PC-3 (cell line): ENCODE measurements around the gene ESCO1. TPM values are rescaled to one million over a fixed set of nuclear protein-coding genes. Genes with fewer than 3 reads are reported as not detected.

ENCODE experiments used
- ATAC-seq: fragments of 200-7000 bp; cut with Tn5 transposase; 2 replicates; pipeline ENCODE4 v1.9.1; 2020; ENCODE audit warnings: mild to moderate bottlenecking, moderate library complexity
- BruUV-seq: library from RNA; stranded (reverse); fragments of 400-500 nt; replicated peaks from 2 replicates; lab custom pipeline; 2021; lab: Mats Ljungman, UMichigan
- CTCF ChIA-PET: fragments of 300-600 bp; sonication (Branson Sonifier 250); formaldehyde crosslinking; loops from one replicate; lab custom pipeline; 2022; ENCODE audit warnings: antibody characterized with exemption; lab: Charles Lee
- POLR2A ChIA-PET: fragments of 300-600 bp; sonication (Branson Sonifier 250); formaldehyde crosslinking; loops from one replicate; lab custom pipeline; 2022; ENCODE audit warnings: antibody characterized with exemption; ENCODE audit not compliant: unreplicated experiment; lab: Charles Lee
- DNase-seq: peaks from one replicate; pipeline ENCODE4 v3.0.0-alpha.2; 2015
- H2AFZ ChIP-seq: fragments of 300-600 bp; sonication (generic); 2 replicates; pipeline ENCODE4 v1.6.0; 2016; ENCODE audit warnings: antibody characterized with exemption, low read length
- H3F3A ChIP-seq: fragments of 300-600 bp; sonication (generic); one replicate; pipeline ENCODE4 v1.6.0; 2017; ENCODE audit warnings: antibody characterized with exemption, low read length, control low read depth, mild to moderate bottlenecking; ENCODE audit not compliant: unreplicated experiment
- H3K27ac ChIP-seq: fragments of 300-600 bp; sonication (generic); 2 replicates; pipeline ENCODE4 v1.5.1; 2016; ENCODE audit warnings: mild to moderate bottlenecking, low read length
- H3K27me3 ChIP-seq: fragments of 300-600 bp; sonication (generic); 2 replicates; pipeline ENCODE4 v1.6.1; 2016; ENCODE audit warnings: low read length, mixed read lengths
- H3K36me3 ChIP-seq: fragments of 300-600 bp; sonication (generic); 2 replicates; pipeline ENCODE4 v1.6.1; 2016; ENCODE audit warnings: low read depth, mixed run types, low read length, mixed read lengths
- H3K4me1 ChIP-seq: fragments of 300-600 bp; sonication (generic); 2 replicates; pipeline ENCODE4 v1.5.1; 2016; ENCODE audit warnings: low read length; ENCODE audit not compliant: insufficient read depth
- H3K4me2 ChIP-seq: fragments of 300-600 bp; sonication (generic); 2 replicates; pipeline ENCODE4 v1.6.0; 2016; ENCODE audit warnings: low read length
- H3K4me3 ChIP-seq: fragments of 300-600 bp; sonication (generic); 2 replicates; pipeline ENCODE4 v1.5.1; 2016; ENCODE audit warnings: mild to moderate bottlenecking, low read length, mixed read lengths
- H3K79me2 ChIP-seq: fragments of 300-600 bp; sonication (generic); 2 replicates; pipeline ENCODE4 v1.6.1; 2017; ENCODE audit warnings: low read length, mixed read lengths
- H3K9ac ChIP-seq: fragments of 300-600 bp; sonication (generic); 2 replicates; pipeline ENCODE4 v1.6.0; 2016; ENCODE audit warnings: mild to moderate bottlenecking, low read length
- H3K9me2 ChIP-seq: fragments of 300-600 bp; sonication (generic); replicated peaks from 2 replicates; pipeline ENCODE4 v1.6.1; 2016; ENCODE audit warnings: mixed run types, low read length, mixed read lengths
- H3K9me3 ChIP-seq: fragments of 300-600 bp; sonication (generic); 2 replicates; pipeline ENCODE4 v1.6.1; 2016; ENCODE audit warnings: low read length, mixed read lengths
- H4K20me1 ChIP-seq: fragments of 300-600 bp; sonication (generic); 2 replicates; pipeline ENCODE4 v1.6.1; 2016; ENCODE audit warnings: low read length, mixed read lengths
- CTCF ChIP-seq: fragments of 300-600 bp; sonication (generic); conservative IDR thresholded peaks from 2 replicates; pipeline ENCODE4 v1.5.1; 2017; ENCODE audit warnings: antibody characterized with exemption, low read depth, mild to moderate bottlenecking, low read length
- EZH2 ChIP-seq: fragments of 300-600 bp; sonication (generic); IDR thresholded peaks from one replicate; pipeline ENCODE4 v1.6.1; 2017; ENCODE audit warnings: antibody characterized with exemption, mild to moderate bottlenecking, low read length; ENCODE audit not compliant: unreplicated experiment
- EZH2phosphoT487 ChIP-seq: fragments of 300-600 bp; sonication (generic); IDR thresholded peaks from 2 replicates; pipeline ENCODE4 v1.6.1; 2018; ENCODE audit warnings: mild to moderate bottlenecking, antibody characterized with exemption, low read length, borderline replicate concordance
- intact Hi-C: fragments of 100-400 bp; cut with micrococcal nuclease; formaldehyde crosslinking; loops from 2 replicates; pipeline ENCODE4 v1.9.0; 2023
- total RNA-seq: library from RNA; depleted of rRNA; stranded (reverse); fragments of >200 nt; gene quantifications from 2 replicates; pipeline ENCODE4 v1.2.3, GENCODE V29; 2014

The ESCO1 gene
- total RNA-seq, 1 experiment from 2014 or later = 17.0 TPM

DNA sequence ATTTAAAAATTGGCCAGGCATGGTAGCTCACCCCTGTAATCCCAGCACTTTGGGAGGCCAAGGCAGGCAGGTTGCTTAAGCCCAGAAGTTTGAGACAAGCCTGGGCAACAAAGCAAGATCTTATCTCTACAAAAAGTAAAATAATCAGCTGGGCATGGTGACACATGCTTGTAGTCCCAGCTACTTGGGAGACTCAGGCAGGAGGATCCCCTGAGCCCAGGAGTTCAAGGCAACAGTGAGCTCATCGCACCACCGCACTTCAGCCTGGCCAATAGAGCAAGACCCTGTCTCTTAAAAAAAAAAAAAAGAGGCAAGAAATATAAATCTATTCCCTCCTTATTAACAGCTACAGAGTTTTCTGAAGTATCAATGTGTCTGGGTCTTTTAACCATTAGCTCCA, 51.9 kb downstream of the ESCO1 start:
- POLR2A ChIA-PET = interaction anchor here (0.5 to 0.7 kb wide), 3 partner anchors 125 to 1800 kb away, joined by 3 to 9 read pairs (median 4); partner anchors contain the start of gene MIB1
- no peaks in the 10 kb centered on the region for H3F3A ChIP-seq
- H2AFZ ChIP-seq = no peak overlapping the region
- BruUV-seq = no TSS peak
- no peak for TF ChIP-seq CTCF
- TF ChIP-seq EZH2 = no peak
- TF ChIP-seq EZH2phosphoT487 = no peak
- H3K36me3 ChIP-seq = peaks cover 7% of the 10 kb centered on the region; the same call in 1 of the 2 replicates
- CTCF ChIA-PET = no interaction called here
- DNase-seq = no peak
- no peaks in the 10 kb centered on the region for H3K79me2 ChIP-seq
- ATAC-seq = no peak
- intact Hi-C loops = no loop called here
- H3K9ac ChIP-seq = no peak overlapping the region
- no peaks in the 10 kb centered on the region for H3K9me3 ChIP-seq
- H3K4me1 ChIP-seq = no peaks in the 10 kb centered on the region
- no peak overlapping the region for H3K4me2 ChIP-seq
- no peaks in the 10 kb centered on the region for H3K27me3 ChIP-seq
- no peaks in the 10 kb centered on the region for H4K20me1 ChIP-seq
- H3K27ac ChIP-seq = no peak overlapping the region
- H3K9me2 ChIP-seq = no peaks in the 10 kb centered on the region
- no peak overlapping the region for H3K4me3 ChIP-seq

- ATAC-seq (no peak), DNase-seq (no peak)
- Histone ChIP-seq H3K9me3 (no peaks in the 10 kb centered on the region), H2AFZ (no peak overlapping the region), H3K27me3 (no peaks in the 10 kb centered on the region), H3K9me2 (no peaks in the 10 kb centered on the region), H3K4me1 (no peaks in the 10 kb centered on the region), H3K4me3 (no peak overlapping the region), H3K27ac (no peak overlapping the region), H4K20me1 (no peaks in the 10 kb centered on the region), H3K9ac (no peak overlapping the region), H3K79me2 (no peaks in the 10 kb centered on the region), H3K36me3 (peaks cover 4% of the 10 kb centered on the region), H3F3A (no peaks in the 10 kb centered on the region), H3K4me2 (no peak overlapping the region)
- ChIA-PET POLR2A (no interaction called here), CTCF (no interaction called here)
- intact Hi-C loops = no loop called here
- TF ChIP-seq EZH2 (no peak), CTCF (no peak), EZH2phosphoT487 (no peak)
- BruUV-seq = no TSS peak
Measured at GRCh38 chr18:21546423-21546822, 54.1 kb downstream of the ESCO1 start.

DNA sequence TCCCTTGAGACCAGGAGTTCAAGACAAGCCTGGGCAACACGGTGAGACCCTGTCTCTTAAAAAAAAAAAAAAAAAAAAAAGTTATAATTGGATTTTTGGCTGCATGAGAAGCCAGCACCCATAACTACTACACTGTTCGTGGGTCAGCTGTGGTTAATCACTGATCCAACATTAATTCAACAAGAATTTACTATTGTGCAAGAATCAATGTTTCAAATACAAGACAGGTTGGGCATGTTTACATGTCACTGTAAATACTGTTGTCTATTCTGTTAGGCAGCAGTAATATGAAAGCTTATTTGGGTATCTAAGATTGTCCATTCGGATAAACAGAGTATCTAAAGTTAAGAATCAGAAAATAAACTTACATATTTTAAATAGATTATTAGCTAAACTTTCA, 62.3 kb downstream of the ESCO1 start:
- Histone ChIP-seq H3K36me3 (peaks cover 15% of the 10 kb centered on the region; the same call in 1 of the 2 replicates), H3K9me3 (no peaks in the 10 kb centered on the region), H4K20me1 (no peaks in the 10 kb centered on the region), H2AFZ (no peak overlapping the region), H3K79me2 (no peaks in the 10 kb centered on the region), H3F3A (no peaks in the 10 kb centered on the region), H3K9me2 (no peaks in the 10 kb centered on the region), H3K27me3 (no peaks in the 10 kb centered on the region), H3K4me1 (peaks cover 8% of the 10 kb centered on the region), H3K4me3 (no peak overlapping the region), H3K9ac (no peak overlapping the region), H3K27ac (no peak overlapping the region), H3K4me2 (no peak overlapping the region)
- no TSS peak for BruUV-seq
- no peak for TF ChIP-seq EZH2phosphoT487
- no peak for TF ChIP-seq EZH2
- TF ChIP-seq CTCF = no peak
- ChIA-PET CTCF (no interaction called here), POLR2A (no interaction called here)
- ATAC-seq = no peak
- DNase-seq = peak; percentile 3
- intact Hi-C loops = no loop called here
